Measurements from ENCODE around the gene WDR5. TPM values are rescaled to one million over a fixed set of nuclear protein-coding genes. Genes with fewer than 3 reads are reported as not detected.

WDR5 gene
- polyA plus RNA-seq, 1 experiment: 23.8 TPM

DNA sequence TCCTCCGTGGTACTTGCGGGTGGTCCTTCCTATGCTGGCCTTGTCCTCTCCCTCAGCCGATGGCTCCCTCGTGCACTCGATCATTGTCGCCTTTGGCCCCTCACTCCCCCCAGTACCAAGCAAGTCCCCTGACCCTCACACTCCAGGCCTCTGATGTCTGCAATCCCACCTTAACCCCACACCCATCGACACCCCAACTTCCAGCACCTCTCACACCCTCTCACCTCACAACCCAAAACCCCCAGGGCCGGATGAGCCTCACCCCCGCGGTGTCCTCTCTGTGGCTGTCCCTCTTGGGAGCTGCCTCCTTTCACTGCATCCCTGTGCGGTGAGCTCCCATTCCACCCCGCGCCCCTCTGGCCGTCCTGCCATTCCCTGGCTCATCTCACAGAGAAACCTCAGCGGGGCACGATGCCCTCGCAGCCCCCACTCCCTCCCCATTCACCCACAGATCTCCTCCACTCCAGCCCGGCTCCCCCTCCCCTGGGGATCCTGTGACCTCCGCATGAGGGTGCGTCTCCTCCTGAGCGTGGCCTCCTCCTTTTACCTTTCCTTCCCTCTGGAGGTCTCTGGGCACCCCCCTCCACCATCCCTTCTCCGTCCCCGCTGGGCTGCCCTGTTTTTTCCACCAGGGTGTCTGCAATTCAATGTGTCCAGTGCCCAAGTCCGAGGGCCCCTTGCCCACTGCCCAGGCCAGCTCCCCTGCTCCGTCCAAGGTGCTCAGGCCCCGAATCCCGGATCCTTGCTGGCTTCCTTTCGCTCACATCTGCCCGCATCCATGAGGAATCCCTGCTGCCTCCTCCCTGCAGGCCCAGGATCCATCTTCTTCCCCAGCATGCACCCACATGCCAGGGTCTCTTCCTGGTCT lies 44.3 kb downstream of the WDR5 start:
- H3K27me3 ChIP-seq (ENCODE audit: control insufficient read depth, insufficient read depth, low read length): peaks cover 13% of the 10 kb centered on the region
- no peaks in the 10 kb centered on the region for H3K36me3 ChIP-seq (ENCODE audit: control insufficient read depth, insufficient read depth, low read length)
- DNase-seq (ENCODE audit: low read depth): no peak
- CTCF ChIA-PET: interaction anchor here (1.2 to 1.3 kb wide), 2 partner anchors 17 to 35 kb away, joined by 3 to 5 read pairs; no protein-coding TSS in a partner anchor
- TF ChIP-seq, protein P1, sequence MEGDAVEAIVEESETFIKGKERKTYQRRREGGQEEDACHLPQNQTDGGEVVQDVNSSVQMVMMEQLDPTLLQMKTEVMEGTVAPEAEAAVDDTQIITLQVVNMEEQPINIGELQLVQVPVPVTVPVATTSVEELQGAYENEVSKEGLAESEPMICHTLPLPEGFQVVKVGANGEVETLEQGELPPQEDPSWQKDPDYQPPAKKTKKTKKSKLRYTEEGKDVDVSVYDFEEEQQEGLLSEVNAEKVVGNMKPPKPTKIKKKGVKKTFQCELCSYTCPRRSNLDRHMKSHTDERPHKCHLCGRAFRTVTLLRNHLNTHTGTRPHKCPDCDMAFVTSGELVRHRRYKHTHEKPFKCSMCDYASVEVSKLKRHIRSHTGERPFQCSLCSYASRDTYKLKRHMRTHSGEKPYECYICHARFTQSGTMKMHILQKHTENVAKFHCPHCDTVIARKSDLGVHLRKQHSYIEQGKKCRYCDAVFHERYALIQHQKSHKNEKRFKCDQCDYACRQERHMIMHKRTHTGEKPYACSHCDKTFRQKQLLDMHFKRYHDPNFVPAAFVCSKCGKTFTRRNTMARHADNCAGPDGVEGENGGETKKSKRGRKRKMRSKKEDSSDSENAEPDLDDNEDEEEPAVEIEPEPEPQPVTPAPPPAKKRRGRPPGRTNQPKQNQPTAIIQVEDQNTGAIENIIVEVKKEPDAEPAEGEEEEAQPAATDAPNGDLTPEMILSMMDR (IDR thresholded peaks at IDR 0.05; ENCODE audit: insufficient read depth, low read depth, low read length): no peak
- no peak overlapping the region for H3K4me3 ChIP-seq (ENCODE audit: low read depth, low read length)
- POLR2A ChIA-PET: no interaction called here

DNA sequence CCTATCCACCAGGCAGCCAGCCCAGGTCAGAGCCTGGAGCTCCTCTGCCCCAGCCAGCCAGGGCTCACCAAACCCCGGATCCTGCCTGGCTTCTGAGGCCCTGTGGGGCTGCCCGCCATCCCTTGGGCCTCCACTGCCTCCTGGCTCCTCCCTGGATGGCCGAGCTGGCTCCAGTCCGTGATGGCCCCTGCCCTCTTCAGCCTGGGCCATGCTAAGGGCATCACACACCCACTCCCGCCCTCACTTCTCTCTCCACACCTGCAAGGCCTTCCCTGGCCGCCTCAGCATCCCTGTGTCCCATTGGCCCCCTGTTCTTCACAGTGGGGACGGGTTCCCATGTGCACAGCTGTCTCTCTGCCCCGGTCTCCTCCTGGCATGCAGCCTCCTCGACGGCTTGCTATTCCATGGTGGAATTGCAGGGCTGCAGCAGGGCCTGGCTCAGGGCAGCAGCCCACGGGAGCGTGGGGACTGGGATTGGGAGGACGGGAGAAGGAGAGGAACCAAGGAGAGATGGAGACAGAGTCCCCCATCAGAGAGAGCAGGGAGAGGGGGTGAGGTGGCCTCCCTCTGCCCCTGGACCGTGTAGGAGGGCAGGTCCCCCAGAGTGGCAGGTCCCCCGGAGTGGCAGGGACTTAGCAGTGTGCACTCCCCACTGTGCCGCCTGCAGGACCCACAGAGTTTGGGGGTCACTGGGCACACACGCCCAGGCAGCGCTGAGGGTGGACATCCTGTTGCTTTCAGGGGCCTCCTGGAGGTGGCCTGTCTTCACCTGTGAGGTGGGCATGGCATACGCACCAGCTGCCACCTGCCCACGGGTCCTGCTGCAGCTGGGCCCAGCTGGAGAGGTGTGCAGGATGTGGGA lies 45.1 kb downstream of the WDR5 start:
- no peak overlapping the region for H3K4me3 ChIP-seq (ENCODE audit: low read depth, low read length)
- no peak for DNase-seq (ENCODE audit: low read depth)
- peaks cover 12% of the 10 kb centered on the region for H3K27me3 ChIP-seq (ENCODE audit: control insufficient read depth, insufficient read depth, low read length)
- ChIA-PET CTCF (interaction anchor here (1.2 kb wide), 1 partner anchor 34 kb away, joined by 3 read pairs; no protein-coding TSS in a partner anchor), POLR2A (no interaction called here)
- TF ChIP-seq, protein P1 (IDR thresholded peaks at IDR 0.05; ENCODE audit: insufficient read depth, low read depth, low read length): no peak
- no peaks in the 10 kb centered on the region for H3K36me3 ChIP-seq (ENCODE audit: control insufficient read depth, insufficient read depth, low read length)

DNA sequence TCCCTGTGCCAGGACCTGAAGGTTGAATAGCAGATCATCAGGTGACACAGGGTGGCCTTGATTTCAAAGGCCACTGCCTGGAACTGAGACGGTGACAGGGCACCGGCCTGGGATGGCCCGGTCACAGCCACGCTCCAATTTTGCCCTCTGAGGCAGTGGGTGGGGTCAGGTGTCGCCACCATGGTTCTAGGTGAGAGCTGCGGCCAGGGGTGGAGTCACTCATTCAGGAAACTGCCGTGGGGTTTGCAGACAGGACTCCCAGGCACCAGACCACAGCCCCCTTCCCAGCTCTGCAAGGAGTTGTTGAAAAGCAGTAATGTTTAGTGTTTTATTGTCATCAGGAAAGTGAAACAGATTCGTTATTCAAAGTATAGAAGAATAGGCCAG lies 45.8 kb downstream of the WDR5 start:
- CTCF ChIA-PET: no interaction called here
- H3K27me3 ChIP-seq (ENCODE audit: control insufficient read depth, insufficient read depth, low read length): peaks cover 6% of the 10 kb centered on the region
- POLR2A ChIA-PET: no interaction called here
- DNase-seq (ENCODE audit: low read depth): no peak
- TF ChIP-seq, protein P1 (IDR thresholded peaks at IDR 0.05; ENCODE audit: insufficient read depth, low read depth, low read length): no peak
- H3K4me3 ChIP-seq (ENCODE audit: low read depth, low read length): no peak overlapping the region
- no peaks in the 10 kb centered on the region for H3K36me3 ChIP-seq (ENCODE audit: control insufficient read depth, insufficient read depth, low read length)

DNA sequence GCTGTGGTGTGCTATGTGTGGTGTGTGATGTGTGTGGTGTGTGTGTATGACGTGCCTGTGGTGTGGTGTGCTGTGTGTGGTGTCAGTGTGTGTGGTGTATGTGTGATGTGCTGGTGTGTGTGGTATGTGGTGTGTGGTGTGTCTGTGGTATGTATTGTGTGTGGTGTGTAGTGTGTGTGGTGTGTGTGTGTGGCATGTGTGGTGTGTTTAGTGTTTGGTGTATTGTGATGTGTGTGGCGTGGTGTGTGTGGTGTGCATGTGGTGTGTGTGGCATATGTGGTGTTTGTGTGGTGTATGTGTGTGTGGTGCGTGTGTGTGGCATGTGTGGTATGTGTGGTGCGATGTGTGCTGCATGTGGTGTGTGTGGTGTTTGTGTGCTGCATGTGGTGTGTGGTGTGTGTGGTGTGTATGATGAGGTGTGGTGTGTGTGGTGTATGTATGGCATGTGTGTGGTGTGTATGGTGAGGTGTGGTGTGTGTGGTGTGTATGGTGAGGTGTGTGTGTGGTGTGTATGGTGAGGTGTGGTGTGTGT lies 46.7 kb downstream of the WDR5 start:
- ChIA-PET CTCF (no interaction called here), POLR2A (no interaction called here)
- H3K36me3 ChIP-seq (ENCODE audit: control insufficient read depth, insufficient read depth, low read length): no peaks in the 10 kb centered on the region
- no peak overlapping the region for H3K4me3 ChIP-seq (ENCODE audit: low read depth, low read length)
- no peak for DNase-seq (ENCODE audit: low read depth)
- TF ChIP-seq, protein P1 (IDR thresholded peaks at IDR 0.05; ENCODE audit: insufficient read depth, low read depth, low read length): no peak
- peaks cover 5% of the 10 kb centered on the region for H3K27me3 ChIP-seq (ENCODE audit: control insufficient read depth, insufficient read depth, low read length)

DNA sequence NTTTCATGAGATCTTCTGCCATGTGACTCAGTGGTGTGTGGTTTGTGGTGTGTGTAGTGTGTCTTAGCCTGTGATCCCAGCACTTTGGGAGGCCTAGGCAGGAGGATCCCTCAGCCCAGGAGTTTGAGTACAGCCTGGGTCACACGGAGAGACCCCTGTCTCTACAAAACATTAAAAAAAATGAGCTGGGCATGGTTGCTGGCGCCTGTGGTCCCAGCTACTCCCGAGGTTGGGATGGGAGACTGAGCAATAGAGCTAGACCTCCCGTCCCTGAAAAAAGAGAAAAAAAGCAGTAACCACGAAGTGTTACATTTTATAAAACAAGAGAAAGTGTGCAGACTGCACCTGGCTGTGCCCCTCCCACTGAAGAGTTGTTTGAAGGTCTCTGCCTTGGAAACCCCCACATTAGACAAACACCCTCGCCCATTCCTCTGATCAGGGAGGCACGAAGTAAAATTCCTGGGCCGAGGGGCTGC lies 49.7 kb downstream of the WDR5 start:
- no peak for DNase-seq (ENCODE audit: low read depth)
- TF ChIP-seq, protein P1 (IDR thresholded peaks at IDR 0.05; ENCODE audit: insufficient read depth, low read depth, low read length): no peak
- H3K27me3 ChIP-seq (ENCODE audit: control insufficient read depth, insufficient read depth, low read length): peaks cover 2% of the 10 kb centered on the region
- H3K36me3 ChIP-seq (ENCODE audit: control insufficient read depth, insufficient read depth, low read length): no peaks in the 10 kb centered on the region
- no peak overlapping the region for H3K4me3 ChIP-seq (ENCODE audit: low read depth, low read length)
- ChIA-PET POLR2A (no interaction called here), CTCF (interaction anchor here (2.0 kb wide), 1 partner anchor 10 kb away, joined by 8 read pairs; no protein-coding TSS in a partner anchor)

Data from BJ (cell line).